Activated CD8-positive, alpha-beta memory T cell treated with anti-CD3 and anti-CD28 coated beads, Interleukin-2, amount 50 U/mL, for 24 hours (primary cell): ENCODE data around the gene MLLT6.

Experiments
- DNase-seq: peaks from one replicate; pipeline ENCODE4 v3.0.0-alpha.2; 2020; ENCODE audit errors: extremely low read depth

The MLLT6 gene

GRCh38 chr17:38762231-38762630 lies 57.2 kb downstream of the MLLT6 start:
- no peak for DNase-seq

GRCh38 chr17:38766341-38766740 lies 61.3 kb downstream of the MLLT6 start:
- no peak for DNase-seq

GRCh38 chr17:38768417-38768816 lies 63.3 kb downstream of the MLLT6 start:
- no peak for DNase-seq

GRCh38 chr17:38773258-38773657 lies 68.2 kb downstream of the MLLT6 start:
- DNase-seq: no peak

- DNase-seq: no peak
Measured at GRCh38 chr17:38777641-38778250, 72.7 kb downstream of the MLLT6 start.
